Ishikawa (cell line): ENCODE results near the gene MRPS16.
A peak's percentile ranks its signal among the peaks of the same experiment; 100 is the strongest.

Experiments
- CEBPB ChIP-seq: IDR thresholded peaks from 2 replicates; pipeline ENCODE4 v1.6.1; 2012
- CREB1 ChIP-seq: IDR thresholded peaks from 2 replicates; pipeline ENCODE4 v1.6.1; 2012; ENCODE audit warnings: low read depth
- EGR1 ChIP-seq: IDR thresholded peaks from 2 replicates; pipeline ENCODE4 v1.6.1; 2012
- EP300 ChIP-seq: IDR thresholded peaks from 2 replicates; pipeline ENCODE4 v1.6.1; 2012; ENCODE audit warnings: borderline replicate concordance
- FOXM1 ChIP-seq: IDR thresholded peaks from 2 replicates; pipeline ENCODE4 v1.6.1; 2012; ENCODE audit warnings: low read depth, borderline replicate concordance
- MAX ChIP-seq: IDR thresholded peaks from 2 replicates; pipeline ENCODE4 v1.6.1; 2012
- NFIC ChIP-seq: IDR thresholded peaks from 2 replicates; pipeline ENCODE4 v1.6.1; 2012
- RAD21 ChIP-seq: IDR thresholded peaks from 2 replicates; pipeline ENCODE4 v1.6.1; 2012; ENCODE audit warnings: low read depth
- REST ChIP-seq: IDR thresholded peaks from 2 replicates; pipeline ENCODE4 v1.6.1; 2012; ENCODE audit warnings: low read depth, mild to moderate bottlenecking
- TAF1 ChIP-seq: IDR thresholded peaks from 2 replicates; pipeline ENCODE4 v1.6.1; 2012; ENCODE audit warnings: low read depth, mild to moderate bottlenecking
- TCF12 ChIP-seq: IDR thresholded peaks from 2 replicates; pipeline ENCODE4 v1.6.1; 2012; ENCODE audit warnings: low read depth
- TEAD4 ChIP-seq: IDR thresholded peaks from 2 replicates; pipeline ENCODE4 v1.6.1; 2012
- USF1 ChIP-seq: IDR thresholded peaks from 2 replicates; pipeline ENCODE4 v1.6.1; 2012
- YY1 ChIP-seq: IDR thresholded peaks from 2 replicates; pipeline ENCODE4 v1.6.1; 2012; ENCODE audit warnings: low read depth
- ZBTB7A ChIP-seq: IDR thresholded peaks from 2 replicates; pipeline ENCODE4 v1.6.1; 2012; ENCODE audit warnings: low read depth

MRPS16 gene

GRCh38 chr10:73218431-73219191 is 33.8 kb downstream of the MRPS16 start:
- TF ChIP-seq TAF1 (no peak), RAD21 (0 out of 2 replicates have a peak, but pooled peaks have one; percentile 14), EGR1 (no peak), TCF12 (no peak)

GRCh38 chr10:73217628-73218027 is 34.8 kb downstream of the MRPS16 start:
- TF ChIP-seq CEBPB: no peak
- no peak for TF ChIP-seq REST
- TF ChIP-seq CREB1: no peak
- TF ChIP-seq EGR1: no peak
- TF ChIP-seq TEAD4: no peak
- TF ChIP-seq YY1: no peak
- no peak for TF ChIP-seq FOXM1
- TF ChIP-seq ZBTB7A: no peak
- TF ChIP-seq MAX: no peak
- TF ChIP-seq TAF1: no peak
- TF ChIP-seq USF1: no peak
- TF ChIP-seq RAD21: no peak
- TF ChIP-seq NFIC: no peak
- TF ChIP-seq TCF12: no peak
- TF ChIP-seq EP300: no peak

- no peak for TF ChIP-seq TCF12
- no peak for TF ChIP-seq USF1
- no peak for TF ChIP-seq NFIC
- TF ChIP-seq FOXM1: no peak
- no peak for TF ChIP-seq CEBPB
- TF ChIP-seq YY1: no peak
- TF ChIP-seq MAX: no peak
- no peak for TF ChIP-seq EGR1
- no peak for TF ChIP-seq REST
- TF ChIP-seq TEAD4: no peak
- TF ChIP-seq ZBTB7A: no peak
- no peak for TF ChIP-seq TAF1
- no peak for TF ChIP-seq RAD21
- no peak for TF ChIP-seq EP300
- no peak for TF ChIP-seq CREB1
Observed at GRCh38 chr10:73215749-73216148, 36.7 kb downstream of the MRPS16 start.

GRCh38 chr10:73211106-73211811 is 41.2 kb downstream of the MRPS16 start:
- TF ChIP-seq TEAD4 (no peak), TAF1 (no peak), RAD21 (no peak), TCF12 (no peak), CEBPB (no peak), NFIC (no peak), USF1 (no peak), EGR1 (no peak), MAX (no peak), YY1 (no peak), EP300 (no peak), CREB1 (no peak), ZBTB7A (no peak), REST (no peak), FOXM1 (no peak)
